Liver (tissue), 3 donors: ENCODE measurements around the gene BCKDHA.

ENCODE experiments used
- CTCF ChIP-seq: fragments of 150-350 bp; IDR thresholded peaks from 2 replicates; pipeline ENCODE4 v1.5.1; 2017; ENCODE audit warnings: improper control_type of control experiment, low read depth, low read length; ENCODE audit not compliant: missing input control
- GABPA ChIP-seq, 2 donors: IDR thresholded peaks in 1 of 2; conservative IDR thresholded peaks in 1 of 2; 2 replicates each; pipeline ENCODE4 v1.6.1; 2016; ENCODE audit warnings: antibody characterized with exemption in 2 of 2, mild to moderate bottlenecking in 1 of 2, moderate library complexity in 1 of 2
- REST ChIP-seq: IDR thresholded peaks from 2 replicates; pipeline ENCODE4 v1.6.1; 2016; ENCODE audit warnings: antibody characterized with exemption, mild to moderate bottlenecking
- SP1 ChIP-seq: IDR thresholded peaks from 2 replicates; pipeline ENCODE4 v1.6.1; 2018; ENCODE audit warnings: antibody characterized with exemption, mild to moderate bottlenecking
- donor health status: healthy.
- donor health status: healthy.

GRCh38 chr19:41434450-41434849 is 36.8 kb downstream of the BCKDHA start:
- TF ChIP-seq REST = no peak
- no peak for TF ChIP-seq CTCF
- TF ChIP-seq GABPA (IDR thresholded peaks at IDR 0.05 in 1 of 2, conservative IDR thresholded peaks at IDR 0.05 in 1 of 2) = no peak
- TF ChIP-seq SP1 = no peak
